HCT116 (cell line): ENCODE measurements around the gene GALP. TPM values are rescaled to one million over a fixed set of nuclear protein-coding genes. Genes with fewer than 3 reads are reported as not detected.

Source experiments
- ATAC-seq: fragments of 200-7000 bp; cut with Tn5 transposase; 2 replicates; pipeline ENCODE4 v1.9.1; 2020; ENCODE audit warnings: mild to moderate bottlenecking, moderate library complexity
- BruUV-seq: library from RNA; stranded (reverse); fragments of 400-500 nt; replicated peaks from 2 replicates; lab custom pipeline; 2021; lab: Mats Ljungman, UMichigan
- CTCF ChIA-PET: fragments of 300-600 bp; sonication (Branson Sonifier 250); formaldehyde crosslinking; loops from one replicate; lab custom pipeline; 2021; ENCODE audit warnings: antibody characterized with exemption; lab: Charles Lee
- POLR2A ChIA-PET: fragments of 300-600, 350-600 bp; sonication (Branson Sonifier 250); formaldehyde crosslinking; loops from one replicate; lab custom pipeline; 2021; ENCODE audit warnings: antibody characterized with exemption; lab: Charles Lee
- RAD21 ChIA-PET, 2 experiments: fragments of 300-600 bp; sonication (Branson Sonifier 250); formaldehyde crosslinking; loops; one replicate each; lab custom pipeline; 2023; ENCODE audit warnings: low total read pairs in 2 of 2; ENCODE audit not compliant: uncharacterized antibody in 2 of 2, unreplicated experiment in 2 of 2, low non-redundant PET in 1 of 2; lab: Charles Lee
- DNase-seq: peaks from one replicate; pipeline ENCODE4 v3.0.0-alpha.2; 2010; ENCODE audit warnings: low read depth, low spot score
- H2AFZ ChIP-seq: fragments of 200-600 bp; shearing (Covaris generic), sonication (generic); 2 replicates; pipeline ENCODE4 v1.6.1; 2017; ENCODE audit warnings: low read depth, mixed run types, mixed read lengths, antibody characterized with exemption, low read length; ENCODE audit not compliant: poor library complexity, severe bottlenecking
- H3K27ac ChIP-seq: 2 replicates; pipeline ENCODE4 v1.5.1; 2012; ENCODE audit warnings: low read depth, low read length
- H3K27me3 ChIP-seq: fragments of 200-600 bp; sonication (generic); 2 replicates; pipeline ENCODE4 v1.6.1; 2016; ENCODE audit warnings: mixed run types, low read length, mixed read lengths; ENCODE audit not compliant: insufficient read depth
- H3K36me3 ChIP-seq, 2 experiments: fragments of 200-500 bp in 1 of 2; fragments of 200-600 bp in 1 of 2; sonication (Bioruptor generic) in 1 of 2; sonication (generic) in 1 of 2; 2 replicates each; pipeline versions ENCODE4 v1.5.1 to v1.6.1; 2014 to 2016; ENCODE audit warnings: low read length in 2 of 2, inconsistent platforms in 1 of 2, mixed read lengths in 1 of 2, mixed run types in 1 of 2; ENCODE audit not compliant: insufficient read depth in 2 of 2, control insufficient read depth in 1 of 2
- H3K4me1 ChIP-seq, 2 experiments: fragments of 200-600 bp in 1 of 2; sonication (generic) in 1 of 2; 2 replicates each; pipeline versions ENCODE4 v1.5.1 to v1.6.1; 2012 to 2017; ENCODE audit warnings: low read length in 2 of 2, inconsistent platforms in 1 of 2, mild to moderate bottlenecking in 1 of 2, mixed read lengths in 1 of 2, mixed run types in 1 of 2, moderate library complexity in 1 of 2; ENCODE audit not compliant: insufficient read depth in 2 of 2, control insufficient read depth in 1 of 2
- H3K4me2 ChIP-seq: fragments of 200-600 bp; sonication (generic); 2 replicates; pipeline ENCODE4 v1.6.1; 2017; ENCODE audit warnings: mixed run types, low read length, mixed read lengths
- H3K4me3 ChIP-seq, 2 experiments: fragments of 200-600 bp in 1 of 2; sonication (generic) in 1 of 2; replicated peaks in 1 of 2; 2 replicates each; pipeline ENCODE4 v1.5.1; 2011 to 2016; ENCODE audit warnings: low read length in 2 of 2, control low read depth in 1 of 2, low read depth in 1 of 2, mild to moderate bottlenecking in 1 of 2, mixed read lengths in 1 of 2, mixed run types in 1 of 2
- H3K79me2 ChIP-seq: fragments of 200-600 bp; sonication (generic); 2 replicates; pipeline ENCODE4 v1.6.1; 2017; ENCODE audit warnings: mild to moderate bottlenecking, mixed run types, low read length, moderate library complexity, mixed read lengths; ENCODE audit not compliant: insufficient read depth
- H3K9ac ChIP-seq: fragments of 200-600 bp; sonication (generic); 2 replicates; pipeline ENCODE4 v1.6.1; 2016; ENCODE audit warnings: low read length, mixed read lengths
- H3K9me2 ChIP-seq: fragments of 200-600 bp; sonication (generic), shearing (Covaris generic); 2 replicates; pipeline ENCODE4 v1.6.1; 2017; ENCODE audit warnings: mixed run types, mild to moderate bottlenecking, moderate library complexity; ENCODE audit not compliant: insufficient read depth
- H3K9me3 ChIP-seq, 2 experiments: fragments of 200-500 bp in 1 of 2; fragments of 200-600 bp in 1 of 2; sonication (Bioruptor generic) in 1 of 2; sonication (generic) in 1 of 2; 2 replicates each; pipeline ENCODE4 v1.6.1; 2014 to 2017; ENCODE audit warnings: low read length in 2 of 2, mixed read lengths in 2 of 2, inconsistent platforms in 1 of 2, low read depth in 1 of 2, mild to moderate bottlenecking in 1 of 2, mixed run types in 1 of 2, moderate library complexity in 1 of 2; ENCODE audit not compliant: control insufficient read depth in 1 of 2, insufficient read depth in 1 of 2
- H4K20me1 ChIP-seq: fragments of 200-600 bp; sonication (generic), shearing (Covaris generic); 2 replicates; pipeline ENCODE4 v1.6.1; 2017; ENCODE audit warnings: mixed run types, mild to moderate bottlenecking, moderate library complexity; ENCODE audit not compliant: insufficient read depth
- ATF3 ChIP-seq: IDR thresholded peaks from 2 replicates; pipeline ENCODE4 v1.6.1; 2012
- CEBPB ChIP-seq: IDR thresholded peaks from 2 replicates; pipeline ENCODE4 v1.6.1; 2012; ENCODE audit warnings: low read depth
- EGR1 ChIP-seq: IDR thresholded peaks from 2 replicates; pipeline ENCODE4 v1.6.1; 2012; ENCODE audit warnings: low read depth
- EZH2 ChIP-seq: fragments of 200-600 bp; sonication (generic); IDR thresholded peaks from 2 replicates; pipeline ENCODE4 v1.6.1; 2017; ENCODE audit warnings: antibody characterized with exemption, mixed run types
- EZH2phosphoT487 ChIP-seq: fragments of 200-600 bp; IDR thresholded peaks from 2 replicates; pipeline ENCODE4 v1.6.1; 2018; ENCODE audit warnings: antibody characterized with exemption, borderline replicate concordance
- FOSL1 ChIP-seq: IDR thresholded peaks from 2 replicates; pipeline ENCODE4 v1.6.1; 2012; ENCODE audit warnings: low read depth
- JUND ChIP-seq: IDR thresholded peaks from 2 replicates; pipeline ENCODE4 v1.6.1; 2012
- POLR2A ChIP-seq: IDR thresholded peaks from 2 replicates; pipeline ENCODE4 v1.7.0; 2011; ENCODE audit warnings: borderline replicate concordance; ENCODE audit not compliant: insufficient read depth, insufficient read length; ENCODE audit errors: extremely low read depth
- POLR2AphosphoS5 ChIP-seq: IDR thresholded peaks from 2 replicates; pipeline ENCODE4 v1.6.1; 2011; ENCODE audit warnings: mild to moderate bottlenecking, low read depth, low read length, moderate library complexity
- RAD21 ChIP-seq: IDR thresholded peaks from 2 replicates; pipeline ENCODE4 v1.6.1; 2012; ENCODE audit warnings: low read depth, mild to moderate bottlenecking
- REST ChIP-seq: IDR thresholded peaks from 2 replicates; pipeline ENCODE4 v1.6.1; 2012; ENCODE audit warnings: low read depth
- SP1 ChIP-seq: IDR thresholded peaks from 2 replicates; pipeline ENCODE4 v1.6.1; 2012; ENCODE audit warnings: low read depth
- SRF ChIP-seq: IDR thresholded peaks from 2 replicates; pipeline ENCODE4 v1.6.1; 2012; ENCODE audit warnings: low read depth
- TCF7L2 ChIP-seq: IDR thresholded peaks from 2 replicates; pipeline ENCODE4 v1.7.0; 2011; ENCODE audit warnings: borderline replicate concordance, inconsistent platforms; ENCODE audit not compliant: insufficient read depth, insufficient read length; ENCODE audit errors: extremely low read depth
- YY1 ChIP-seq: IDR thresholded peaks from 2 replicates; pipeline ENCODE4 v1.6.1; 2011; ENCODE audit warnings: low read length, low read depth, moderate library complexity, mild to moderate bottlenecking; ENCODE audit not compliant: insufficient replicate concordance; ENCODE audit errors: extremely low read depth
- ZBTB33 ChIP-seq: IDR thresholded peaks from 2 replicates; pipeline ENCODE4 v1.6.1; 2011; ENCODE audit warnings: mild to moderate bottlenecking, low read length, moderate library complexity; ENCODE audit not compliant: insufficient replicate concordance; ENCODE audit errors: extremely low read depth
- ZFX ChIP-seq: fragments of 450-650 bp; IDR thresholded peaks from 2 replicates; pipeline ENCODE4 v1.6.1; 2017
- intact Hi-C: fragments of 100-400 bp; cut with micrococcal nuclease; formaldehyde crosslinking; loops from 2 replicates; pipeline ENCODE4 v1.10.0; 2022
- total RNA-seq: library from RNA; stranded (reverse); gene quantifications from one replicate; pipeline ENCODE4 v1.2.1, GENCODE V29; 2021; ENCODE audit not compliant: unreplicated experiment

The GALP gene
- total RNA-seq, 1 experiment from 2014 or later: not detected

- Histone ChIP-seq H3K79me2 (no peaks in the 10 kb centered on the region; the same call in 1 of the 2 replicates), H3K9me3 (no peaks in the 10 kb centered on the region), H3K36me3 (no peaks in the 10 kb centered on the region), H4K20me1 (no peaks in the 10 kb centered on the region), H3K4me1 (peaks cover 6 to 12% of the 10 kb centered on the region in 2 experiments), H3K4me2 (peak overlapping the region; percentile 96), H3K9me2 (no peaks in the 10 kb centered on the region), H2AFZ (peak overlapping the region; percentile 54), H3K9ac (peak overlapping the region; percentile 68), H3K4me3 (peak overlapping the region; percentile 71 to 72), H3K27me3 (no peaks in the 10 kb centered on the region), H3K27ac (peak overlapping the region; percentile 52; the same call in 1 of the 2 replicates)
- POLR2A ChIA-PET: interaction anchor here (1.1 to 1.3 kb wide), 2 partner anchors 15 to 19 kb away, joined by 4 to 6 read pairs; partner anchors contain the start of gene ZNF787
- DNase-seq (no peak), ATAC-seq (peak; percentile 1; the same call in 1 of the 2 replicates)
- BruUV-seq: TSS peak; percentile 91
- RAD21 ChIA-PET: no interaction called here
- CTCF ChIA-PET: interaction anchor here (1.8 kb wide), 1 partner anchor 32 kb away, joined by 4 read pairs; no protein-coding TSS in a partner anchor
- TF ChIP-seq ZBTB33 (no peak), YY1 (no peak), EZH2 (no peak), EZH2phosphoT487 (no peak), JUND (no peak), ATF3 (no peak), POLR2AphosphoS5 (no peak), ZFX (no peak), EGR1 (no peak), SP1 (no peak), POLR2A (no peak), RAD21 (no peak), CEBPB (no peak), FOSL1 (no peak), SRF (no peak), REST (no peak), TCF7L2 (no peak)
- intact Hi-C loops: loop anchor here (1.0 kb wide), 2 partner anchors 19 to 174 kb away; partner anchors contain the start of genes ZNF787 and ZSCAN5A
Measured at GRCh38 chr19:56139847-56140582, 35.8 kb upstream of the GALP start.
